Subcutaneous preadipocyte (primary cell): Measurements from ENCODE around the gene PLSCR5. TPM values are rescaled to one million over a fixed set of nuclear protein-coding genes. Genes with fewer than 3 reads are reported as not detected.

Source experiments
- small RNA-seq: library from RNA; depleted of rRNA; stranded (forward); fragments of <200 nt; gene quantifications from one replicate; pipeline ENCODE3, GENCODE V24; 2012
- total RNA-seq: library from RNA; depleted of rRNA; stranded (reverse); fragments of >200 nt; gene quantifications from 2 replicates; pipeline ENCODE4 v1.2.3, GENCODE V29; 2012

Gene PLSCR5, protein sequence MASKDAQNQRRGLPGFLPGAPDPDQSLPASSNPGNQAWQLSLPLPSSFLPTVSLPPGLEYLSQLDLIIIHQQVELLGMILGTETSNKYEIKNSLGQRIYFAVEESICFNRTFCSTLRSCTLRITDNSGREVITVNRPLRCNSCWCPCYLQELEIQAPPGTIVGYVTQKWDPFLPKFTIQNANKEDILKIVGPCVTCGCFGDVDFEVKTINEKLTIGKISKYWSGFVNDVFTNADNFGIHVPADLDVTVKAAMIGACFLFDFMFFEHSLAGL
- total RNA-seq, result not detected in 2 replicates

DNA sequence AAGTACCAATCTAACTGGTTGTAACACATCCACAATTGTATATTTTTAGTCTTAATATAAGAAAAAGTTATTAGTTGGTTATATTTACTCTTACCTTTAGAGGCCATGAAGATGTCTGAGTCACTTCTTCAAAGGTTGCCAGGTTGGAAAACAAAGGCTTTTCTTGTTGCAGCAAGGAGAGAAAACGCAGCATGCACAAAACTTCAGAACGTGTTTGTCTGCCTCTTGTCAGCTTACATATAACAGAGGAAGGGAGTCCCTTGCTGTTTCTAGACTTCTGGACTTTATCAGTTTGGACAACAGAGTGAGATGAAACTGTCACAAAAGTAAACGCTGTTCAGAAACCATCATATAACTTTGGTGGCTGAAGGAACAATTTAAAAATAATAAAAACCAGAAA lies at the start of gene PLSCR5:
Gene PLSCR5, minus strand, starts transcription at position 241 of the 400 bp plus-strand sequence. Its CDS starts 134 bp downstream, at position 107.

DNA sequence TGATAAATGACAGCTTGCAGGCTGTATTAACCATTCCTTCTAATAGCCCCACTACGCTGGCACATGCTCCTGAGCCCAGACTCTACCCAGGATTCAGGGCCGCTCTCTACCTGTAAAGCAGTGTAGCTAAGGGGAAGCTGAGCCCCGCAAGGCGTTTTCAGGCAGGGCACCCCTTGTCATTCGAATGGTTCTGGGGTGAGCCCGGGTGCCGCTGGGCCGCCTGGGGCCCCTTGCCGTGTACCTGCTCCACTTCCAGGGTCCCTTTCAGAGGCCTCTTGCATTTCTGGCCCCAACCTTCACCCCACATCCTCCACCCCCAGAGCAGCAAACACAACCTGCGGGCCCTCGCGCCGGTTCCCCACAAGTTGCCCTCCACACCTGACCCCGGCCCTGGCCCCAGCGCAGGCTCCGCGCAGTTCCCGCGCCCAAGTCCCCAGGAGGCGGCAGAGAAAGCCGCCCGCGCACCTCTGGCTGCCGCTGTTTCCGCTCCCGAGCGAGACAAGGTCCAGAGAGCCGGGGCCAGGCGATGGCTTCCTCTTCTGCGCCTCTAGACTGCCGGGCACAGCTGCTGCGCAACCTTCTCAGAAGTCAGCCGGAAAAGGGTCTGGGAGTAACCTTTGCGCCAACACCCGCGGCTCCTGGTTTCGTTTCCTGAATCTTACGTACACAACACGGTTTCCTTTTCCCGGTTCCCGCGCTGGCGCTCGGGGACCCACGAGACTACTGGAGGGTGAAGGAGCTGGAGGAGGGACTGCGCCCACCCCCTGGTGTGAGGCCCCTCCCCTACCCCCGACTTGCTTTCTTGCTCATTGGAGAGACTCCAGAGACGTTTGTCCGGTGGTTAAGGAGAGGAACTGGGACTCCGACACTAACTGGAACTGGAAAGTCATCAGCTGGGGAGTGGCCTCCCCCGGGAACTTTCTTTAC lies 60.9 kb downstream of the PLSCR5 start, which contains the start of gene PLSCR1:
Gene PLSCR1, minus strand, starts transcription at position 606 of the 927 bp plus-strand sequence. CDS start 8,055 bp downstream, outside the sequence.

Small RNA genes within 50 kb of the gene (small RNA-seq; reads per million reads assigned to genes)
- 0.08 reads per million for gene RNU6-428P

Other genes starting within 250 kb of the PLSCR5 start
- gene PLSCR2, start 135.8 kb downstream of the PLSCR5 start, total RNA-seq, result not detected in 2 replicates
- gene PLSCR1, start 60.7 kb downstream of the PLSCR5 start, total RNA-seq, result 36.4 and 40.3 TPM in 2 replicates